HAP-1 (cell line): Measurements from ENCODE around the gene ACSM6.

ENCODE experiments used
- DNase-seq, 2 experiments: peaks; one replicate each; pipeline ENCODE4 v3.0.0-alpha.2; 2016 to 2020; ENCODE audit warnings: low spot score in 2 of 2
- H3K27me3 ChIP-seq: fragments of 250-450 bp; sonication (Bioruptor Pico); 2 replicates; pipeline ENCODE4 v1.5.1; 2020; ENCODE audit warnings: low read depth, mild to moderate bottlenecking, moderate library complexity
- H3K36me3 ChIP-seq: fragments of 250-450 bp; sonication (Bioruptor Pico); replicated peaks from 2 replicates; pipeline ENCODE4 v1.5.1; 2020; ENCODE audit warnings: mild to moderate bottlenecking
- H3K4me1 ChIP-seq: fragments of 250-450 bp; sonication (Bioruptor Pico); 2 replicates; pipeline ENCODE4 v1.5.1; 2020; ENCODE audit warnings: mild to moderate bottlenecking
- H3K4me3 ChIP-seq: fragments of 250-450 bp; sonication (Bioruptor Pico); 2 replicates; pipeline ENCODE4 v1.5.1; 2020; ENCODE audit warnings: mild to moderate bottlenecking, moderate library complexity
- H3K9me3 ChIP-seq: fragments of 250-450 bp; sonication (Bioruptor Pico); 2 replicates; pipeline ENCODE4 v1.5.1; 2020; ENCODE audit warnings: mild to moderate bottlenecking, moderate library complexity
- in situ Hi-C: fragments of 300-500 bp; cut with MboI; formaldehyde crosslinking; loops from 3 replicates; pipeline ENCODE4 v1.14.3; 2020; ENCODE audit warnings: low sequenced_read_pairs, inconsistent platforms, mixed read lengths

The ACSM6 gene

DNA sequence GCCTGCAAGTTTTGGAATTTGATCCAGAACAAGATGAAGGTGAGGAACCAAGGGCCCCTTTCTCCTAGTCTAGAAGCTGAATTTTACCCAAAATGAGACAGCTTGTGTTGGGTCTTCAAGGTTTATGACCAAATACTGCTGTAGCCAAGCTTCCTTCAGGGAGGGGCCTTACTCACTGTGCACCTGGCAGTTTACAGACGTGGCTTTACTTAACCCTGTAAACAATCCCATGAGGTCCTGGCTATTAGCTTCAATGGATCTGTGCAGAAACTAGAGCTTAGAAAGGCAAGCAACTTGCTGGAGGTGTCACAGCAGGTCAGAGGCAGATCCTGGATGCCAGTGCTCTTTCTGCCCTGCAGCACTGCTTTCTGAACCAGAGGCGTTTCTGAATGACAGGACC is 50.1 kb downstream of the ACSM6 start:
- Histone ChIP-seq H3K9me3 (no peaks in the 10 kb centered on the region), H3K36me3 (peaks cover 20% of the 10 kb centered on the region), H3K4me3 (no peak overlapping the region), H3K27me3 (no peaks in the 10 kb centered on the region), H3K4me1 (no peaks in the 10 kb centered on the region)
- in situ Hi-C loops: no loop called here
- DNase-seq: no peak

DNA sequence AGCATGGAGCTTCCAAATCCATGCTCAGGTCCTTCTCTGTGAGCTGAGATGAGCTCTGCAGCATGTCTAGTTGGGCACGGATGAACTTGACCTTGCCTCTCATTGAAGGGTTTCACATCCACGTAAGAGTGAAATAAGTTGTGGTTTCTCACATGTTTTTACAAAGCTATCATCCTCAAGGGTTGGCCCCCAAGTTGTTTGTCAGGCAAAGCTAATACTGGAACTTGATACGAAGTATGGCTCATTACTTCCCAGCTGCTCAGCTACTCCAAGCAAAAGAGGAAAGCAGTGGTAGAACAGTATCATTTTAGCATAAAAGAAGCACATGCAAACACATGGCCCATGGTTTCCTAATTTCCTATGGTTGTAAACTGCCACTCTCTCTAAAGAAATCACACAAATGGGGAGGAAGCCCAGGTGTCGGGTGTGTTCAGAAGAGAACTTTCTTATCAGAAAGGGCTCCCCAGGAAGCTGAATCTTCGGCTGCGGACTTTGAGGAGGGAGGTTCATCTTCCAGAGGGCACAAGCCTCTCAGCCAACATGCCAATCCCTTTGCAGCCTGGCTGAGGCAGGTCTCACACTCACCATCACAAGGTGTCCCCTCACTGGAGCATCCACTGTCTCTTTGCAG is 51.5 kb downstream of the ACSM6 start:
- Histone ChIP-seq H3K4me3 (no peak overlapping the region), H3K27me3 (no peaks in the 10 kb centered on the region), H3K4me1 (no peaks in the 10 kb centered on the region), H3K9me3 (no peaks in the 10 kb centered on the region), H3K36me3 (peaks cover 14% of the 10 kb centered on the region)
- in situ Hi-C loops: loop anchor here (5.0 kb wide), 1 partner anchor 117 kb away; no protein-coding TSS in a partner anchor
- DNase-seq: no peak

DNA sequence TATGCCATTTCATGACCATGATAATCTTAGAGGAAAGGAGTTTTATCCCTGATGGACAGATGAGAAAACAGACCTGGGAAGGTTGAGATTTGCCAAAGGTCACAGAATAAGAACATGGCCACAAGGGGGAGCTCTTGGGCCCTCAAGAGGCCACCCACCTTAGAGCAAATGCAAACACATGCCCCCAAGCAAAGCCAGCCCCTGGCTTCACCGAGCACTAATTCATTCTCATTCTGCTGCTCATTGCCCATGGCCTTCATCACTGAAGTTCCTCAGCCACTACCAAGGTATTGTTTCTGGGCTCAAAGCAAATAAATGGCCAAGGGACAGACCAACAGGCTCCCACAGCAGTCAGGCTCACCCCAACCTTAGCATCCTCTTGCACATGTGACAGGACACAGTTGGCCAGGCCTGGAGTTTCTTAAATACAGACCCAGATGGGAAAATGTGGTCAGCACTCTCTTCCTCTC is 52.6 kb downstream of the ACSM6 start:
- no peak overlapping the region for H3K4me3 ChIP-seq
- H3K4me1 ChIP-seq: no peaks in the 10 kb centered on the region
- no peaks in the 10 kb centered on the region for H3K27me3 ChIP-seq
- no peaks in the 10 kb centered on the region for H3K9me3 ChIP-seq
- H3K36me3 ChIP-seq: peaks cover 17% of the 10 kb centered on the region
- in situ Hi-C loops: loop anchor here (5.0 kb wide), 1 partner anchor 116 kb away; no protein-coding TSS in a partner anchor
- peak; percentile 47 to 85 for DNase-seq

DNA sequence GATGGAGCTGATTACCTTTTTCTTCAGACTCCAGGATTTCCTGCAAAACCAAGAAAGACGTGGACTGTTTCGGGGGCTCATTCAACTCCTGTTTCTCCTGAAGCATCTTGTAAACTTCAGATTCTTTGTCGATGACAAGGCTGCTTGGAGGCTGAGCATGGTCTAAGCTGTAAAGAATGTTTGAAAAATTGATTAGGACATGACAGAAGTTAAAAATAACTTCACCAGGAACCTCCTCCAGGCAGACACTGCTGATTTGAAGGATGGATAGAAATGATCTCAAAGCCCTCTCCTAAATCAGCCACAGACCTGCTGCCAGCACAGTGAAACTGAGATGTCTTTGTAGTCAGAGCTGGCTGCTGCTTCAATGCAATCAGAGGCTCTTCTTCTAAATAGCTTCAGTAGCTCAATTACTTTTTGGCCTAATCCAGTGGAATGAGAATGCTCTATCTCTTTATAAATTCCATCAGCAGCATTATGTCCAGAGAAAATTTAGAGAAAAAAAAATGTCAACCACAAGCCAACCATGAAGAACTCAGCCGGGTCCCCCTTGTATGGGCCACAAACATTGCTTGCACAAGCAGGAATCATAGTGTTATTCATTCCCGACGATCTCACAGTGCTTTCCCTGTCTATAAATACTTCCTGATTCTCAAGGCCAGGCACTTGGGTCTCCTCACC is 53.3 kb downstream of the ACSM6 start:
- Histone ChIP-seq H3K27me3 (no peaks in the 10 kb centered on the region), H3K4me1 (no peaks in the 10 kb centered on the region), H3K9me3 (no peaks in the 10 kb centered on the region), H3K4me3 (no peak overlapping the region), H3K36me3 (peaks cover 17% of the 10 kb centered on the region)
- DNase-seq: no peak
- in situ Hi-C loops: loop anchor here (5.0 kb wide), 1 partner anchor 115 kb away; no protein-coding TSS in a partner anchor

DNA sequence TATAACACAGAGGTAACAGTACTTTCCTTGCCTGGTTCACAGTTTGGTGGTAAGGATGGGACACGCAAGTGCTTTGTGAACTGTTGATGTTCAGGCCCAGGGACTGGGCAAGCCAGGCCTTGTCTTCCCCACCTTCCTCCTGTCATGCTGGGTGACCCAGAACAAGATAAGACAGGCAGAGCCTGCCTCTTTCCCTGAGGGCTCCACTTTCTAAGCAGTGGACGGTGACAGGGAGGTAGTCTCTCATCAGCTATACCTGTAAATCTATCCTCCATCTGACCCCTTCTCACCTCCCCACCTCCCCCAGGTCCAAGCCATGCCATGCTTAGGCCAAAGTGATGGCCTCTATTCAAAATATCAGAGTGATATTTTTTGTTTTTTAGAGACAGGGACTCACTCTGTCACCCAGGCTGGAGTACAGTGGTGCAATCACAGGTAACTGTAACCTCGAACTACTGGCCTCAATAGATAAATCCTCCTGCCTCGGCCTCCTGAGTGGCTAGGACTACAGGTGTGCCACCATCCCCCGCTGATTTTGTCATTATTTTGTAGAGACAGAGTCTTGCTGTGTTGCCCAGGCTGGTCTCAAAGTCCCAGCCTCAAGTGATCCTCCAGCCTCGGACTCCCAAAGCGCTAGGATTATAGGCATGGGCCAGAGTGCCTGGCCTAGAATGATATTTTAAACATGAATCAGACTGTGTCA is 54.0 kb downstream of the ACSM6 start:
- peaks cover 17% of the 10 kb centered on the region for H3K36me3 ChIP-seq
- H3K4me3 ChIP-seq: no peak overlapping the region
- in situ Hi-C loops: loop anchor here (5.0 kb wide), 1 partner anchor 114 kb away; no protein-coding TSS in a partner anchor
- no peaks in the 10 kb centered on the region for H3K9me3 ChIP-seq
- DNase-seq: no peak
- H3K4me1 ChIP-seq: no peaks in the 10 kb centered on the region
- H3K27me3 ChIP-seq: no peaks in the 10 kb centered on the region

DNA sequence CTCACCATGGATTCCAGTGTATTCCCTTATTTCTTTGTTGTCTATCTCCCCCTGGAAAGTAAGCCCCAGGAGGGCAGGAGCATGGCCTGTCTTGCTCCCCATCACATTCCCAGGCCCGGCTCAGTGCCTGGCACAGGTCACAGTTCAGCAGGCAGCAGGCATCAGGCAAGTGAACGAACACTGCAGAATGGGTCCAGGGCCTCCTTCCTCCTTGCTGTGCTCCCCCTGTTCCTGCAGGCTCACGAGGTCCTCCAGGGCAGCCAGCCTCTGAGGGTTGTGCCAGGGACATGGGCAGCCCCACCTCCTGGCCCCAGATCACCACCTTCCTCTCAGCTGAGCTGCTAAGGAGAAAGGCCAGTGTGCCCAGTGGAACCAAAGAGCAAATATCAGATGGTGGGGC is 55.0 kb downstream of the ACSM6 start:
- Histone ChIP-seq H3K36me3 (peaks cover 17% of the 10 kb centered on the region), H3K9me3 (no peaks in the 10 kb centered on the region), H3K4me1 (no peaks in the 10 kb centered on the region), H3K27me3 (no peaks in the 10 kb centered on the region), H3K4me3 (no peak overlapping the region)
- in situ Hi-C loops: loop anchor here (5.0 kb wide), 1 partner anchor 113 kb away; no protein-coding TSS in a partner anchor
- DNase-seq: no peak

DNA sequence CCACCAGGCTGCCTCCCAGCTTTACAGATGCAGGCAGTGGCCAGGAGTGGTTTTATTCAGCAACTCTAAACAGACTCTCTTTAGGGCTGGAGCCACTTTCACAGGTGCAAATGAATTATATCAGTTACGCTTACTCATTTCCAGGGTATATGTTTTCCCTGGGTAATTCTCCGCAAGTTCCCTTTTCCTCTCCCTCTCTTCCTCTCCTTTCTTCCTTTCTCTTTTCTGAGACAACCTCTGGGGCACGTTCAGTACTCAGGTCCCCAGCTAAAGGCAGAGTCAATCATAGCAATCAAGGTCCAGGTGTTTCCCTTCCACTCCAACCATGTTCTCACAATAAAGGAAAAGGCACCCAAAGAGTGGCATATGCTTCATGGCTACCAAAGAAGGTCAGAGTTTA is 55.4 kb downstream of the ACSM6 start:
- Histone ChIP-seq H3K4me1 (no peaks in the 10 kb centered on the region), H3K9me3 (no peaks in the 10 kb centered on the region), H3K4me3 (no peak overlapping the region), H3K27me3 (no peaks in the 10 kb centered on the region), H3K36me3 (peaks cover 17% of the 10 kb centered on the region)
- in situ Hi-C loops: loop anchor here (5.0 kb wide), 1 partner anchor 113 kb away; no protein-coding TSS in a partner anchor
- DNase-seq: no peak

DNA sequence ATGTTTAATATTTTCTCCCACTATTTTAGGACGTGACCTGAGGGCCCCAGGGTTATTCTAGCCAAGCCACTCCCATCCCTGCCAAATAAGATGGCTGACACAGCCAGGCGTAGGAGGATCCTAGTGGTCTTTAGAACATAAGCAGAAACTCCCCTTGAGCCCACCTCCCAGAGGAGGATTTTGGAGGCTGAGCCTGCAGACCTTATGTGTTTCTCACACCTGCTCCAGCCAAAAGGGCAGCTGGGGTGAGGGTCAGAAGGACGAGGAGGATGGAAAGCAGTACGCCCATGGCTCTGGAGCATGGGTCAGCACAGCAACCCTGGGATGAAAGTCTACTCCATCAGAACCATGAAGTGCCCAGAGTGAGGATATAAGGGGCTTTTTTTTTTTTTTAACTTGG is 56.8 kb downstream of the ACSM6 start:
- Histone ChIP-seq H3K9me3 (no peaks in the 10 kb centered on the region), H3K4me1 (no peaks in the 10 kb centered on the region), H3K36me3 (peaks cover 12% of the 10 kb centered on the region), H3K27me3 (no peaks in the 10 kb centered on the region), H3K4me3 (no peak overlapping the region)
- in situ Hi-C loops: no loop called here
- no peak for DNase-seq

DNA sequence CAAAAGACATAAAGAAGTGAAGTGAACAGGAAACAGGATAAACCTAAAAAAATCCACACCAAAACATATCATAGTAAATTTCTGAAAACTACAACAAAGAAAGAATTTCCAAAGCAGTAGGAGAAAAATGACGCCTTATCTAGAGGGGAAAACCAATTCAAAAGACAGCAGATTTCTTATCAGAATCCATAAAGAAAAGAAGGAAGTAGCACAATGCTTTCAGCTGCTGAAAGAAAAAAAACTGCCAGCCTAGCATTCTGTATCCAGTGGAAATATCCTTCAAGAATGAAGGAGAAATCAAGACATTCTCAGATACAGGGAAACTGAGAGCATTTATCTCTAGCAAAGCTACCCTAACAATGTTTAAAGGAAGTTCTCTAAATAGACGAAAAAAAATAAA is 59.0 kb downstream of the ACSM6 start:
- no peak for DNase-seq
- H3K27me3 ChIP-seq: no peaks in the 10 kb centered on the region
- no peaks in the 10 kb centered on the region for H3K4me1 ChIP-seq
- in situ Hi-C loops: no loop called here
- peaks cover 13% of the 10 kb centered on the region for H3K36me3 ChIP-seq
- no peak overlapping the region for H3K4me3 ChIP-seq
- H3K9me3 ChIP-seq: no peaks in the 10 kb centered on the region

DNA sequence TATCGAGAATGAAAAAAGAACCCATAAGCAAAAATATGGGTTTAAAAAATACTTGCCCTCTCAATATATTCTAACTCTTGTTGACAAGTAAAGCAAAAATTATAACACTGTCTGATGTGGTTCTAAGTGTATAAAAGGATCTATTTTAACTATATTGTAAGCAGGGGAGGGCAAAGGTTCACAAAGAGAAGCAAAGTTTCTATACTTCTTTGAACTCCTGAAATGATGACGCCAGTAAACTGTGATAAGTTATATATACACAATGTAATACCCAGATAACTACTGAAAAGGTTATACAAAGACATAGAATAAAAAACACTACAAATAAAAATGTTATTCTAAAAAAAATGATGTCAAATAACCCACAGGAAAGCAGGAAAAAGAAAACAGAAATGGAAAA is 59.6 kb downstream of the ACSM6 start:
- in situ Hi-C loops: no loop called here
- H3K9me3 ChIP-seq: no peaks in the 10 kb centered on the region
- H3K4me1 ChIP-seq: no peaks in the 10 kb centered on the region
- H3K27me3 ChIP-seq: no peaks in the 10 kb centered on the region
- DNase-seq: no peak
- H3K4me3 ChIP-seq: no peak overlapping the region
- H3K36me3 ChIP-seq: peaks cover 17% of the 10 kb centered on the region

DNA sequence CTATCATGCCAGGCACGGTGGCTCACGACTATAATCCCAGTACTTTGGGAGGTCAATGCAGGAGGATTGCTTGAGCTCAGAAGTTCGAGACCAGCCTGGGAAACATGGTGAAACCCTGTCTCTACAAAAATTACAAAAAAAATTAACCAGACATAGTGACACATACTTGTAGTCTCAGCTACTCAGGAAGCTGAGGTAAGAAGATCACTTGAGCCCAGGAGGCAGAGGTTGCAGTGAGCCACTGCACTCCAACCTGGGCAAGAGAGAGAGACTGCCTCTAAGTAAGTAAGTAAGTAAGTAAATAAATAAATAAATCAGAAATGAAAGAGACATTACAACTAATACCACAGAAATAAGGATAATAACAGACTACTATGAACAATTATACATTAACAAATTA is 60.6 kb downstream of the ACSM6 start:
- Histone ChIP-seq H3K4me3 (no peak overlapping the region), H3K4me1 (no peaks in the 10 kb centered on the region), H3K27me3 (no peaks in the 10 kb centered on the region), H3K36me3 (peaks cover 17% of the 10 kb centered on the region), H3K9me3 (no peaks in the 10 kb centered on the region)
- no peak for DNase-seq
- in situ Hi-C loops: no loop called here

DNA sequence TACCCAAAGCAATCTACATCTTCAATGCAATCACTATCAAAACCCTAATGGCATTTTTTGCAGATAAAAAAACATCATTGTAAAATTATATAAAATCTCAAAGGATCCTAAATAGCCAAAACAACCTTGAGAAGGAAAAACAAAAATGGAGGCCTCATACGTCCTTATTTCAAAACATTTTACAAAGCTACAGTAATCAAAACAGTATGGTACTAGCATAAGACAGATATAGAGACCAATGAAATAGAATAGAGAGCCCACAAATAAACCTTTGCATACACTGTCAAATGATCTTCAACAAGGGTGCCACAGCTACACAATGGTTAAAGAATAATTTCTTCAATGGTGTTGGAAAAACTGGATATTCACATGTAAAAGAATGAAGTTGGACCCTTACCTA is 62.2 kb downstream of the ACSM6 start:
- in situ Hi-C loops: no loop called here
- H3K4me1 ChIP-seq: no peaks in the 10 kb centered on the region
- no peak for DNase-seq
- no peaks in the 10 kb centered on the region for H3K9me3 ChIP-seq
- H3K36me3 ChIP-seq: peaks cover 22% of the 10 kb centered on the region
- no peaks in the 10 kb centered on the region for H3K27me3 ChIP-seq
- no peak overlapping the region for H3K4me3 ChIP-seq

DNA sequence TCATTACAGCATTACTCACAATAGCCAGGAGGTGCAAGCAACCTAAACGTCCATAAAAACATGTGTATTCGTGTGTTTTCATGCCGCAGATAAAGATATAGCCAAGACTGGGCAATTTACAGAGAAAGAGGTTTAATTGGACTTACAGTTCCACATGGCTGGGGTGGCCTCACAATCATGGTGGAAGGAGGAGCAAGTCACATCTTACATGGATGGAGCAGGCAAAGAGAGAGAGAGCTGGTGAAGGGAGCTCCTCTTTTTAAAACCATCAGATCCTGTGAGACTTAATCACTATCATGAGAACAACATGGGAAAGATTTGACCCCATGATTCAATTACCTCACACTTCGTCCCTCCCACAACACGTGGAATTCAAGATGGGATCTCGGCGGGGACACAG is 63.8 kb downstream of the ACSM6 start:
- H3K27me3 ChIP-seq: no peaks in the 10 kb centered on the region
- no peaks in the 10 kb centered on the region for H3K9me3 ChIP-seq
- no peaks in the 10 kb centered on the region for H3K4me1 ChIP-seq
- no peak for DNase-seq
- no peak overlapping the region for H3K4me3 ChIP-seq
- H3K36me3 ChIP-seq: peaks cover 19% of the 10 kb centered on the region
- in situ Hi-C loops: no loop called here

DNA sequence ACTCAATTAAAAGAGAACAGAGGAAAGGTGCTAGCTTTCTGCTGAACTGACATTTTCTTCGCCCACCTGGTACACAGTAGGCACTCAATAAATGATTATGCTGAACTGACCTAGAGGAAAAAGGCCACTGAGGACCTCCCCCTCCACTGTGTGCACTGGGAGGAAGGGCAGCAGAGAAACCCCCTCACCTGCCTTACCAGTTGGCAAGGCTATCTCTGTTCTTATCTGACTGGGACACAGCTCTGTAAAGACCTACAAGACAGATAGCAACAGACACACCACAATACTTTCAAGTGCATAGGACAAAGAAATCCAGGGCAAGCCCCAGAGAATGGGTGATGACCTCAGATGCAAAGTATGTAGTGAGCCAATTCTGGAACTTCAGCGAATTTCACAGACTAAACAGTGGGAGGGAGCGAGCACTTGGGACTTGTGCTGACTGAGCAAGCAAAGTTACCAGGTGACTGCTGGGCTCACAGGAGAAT is 66.4 kb downstream of the ACSM6 start:
- no peak for DNase-seq
- H3K4me1 ChIP-seq: no peaks in the 10 kb centered on the region
- no peaks in the 10 kb centered on the region for H3K9me3 ChIP-seq
- no peaks in the 10 kb centered on the region for H3K27me3 ChIP-seq
- H3K36me3 ChIP-seq: peaks cover 19% of the 10 kb centered on the region
- H3K4me3 ChIP-seq: no peak overlapping the region
- in situ Hi-C loops: no loop called here
